Sigmoid colon (tissue), 7 donors: Measurements from ENCODE around the gene KRT82. TPM values are rescaled to one million over a fixed set of nuclear protein-coding genes. Genes with fewer than 3 reads are reported as not detected.

Source experiments
- DNase-seq: peaks from one replicate; pipeline ENCODE4 v3.0.0-alpha.2; 2019
- H3K27ac ChIP-seq, 4 donors: fragments of 200-600 bp; sonication (generic); one replicate each; pipeline ENCODE4 v1.5.1; 2016 to 2019; ENCODE audit warnings: mild to moderate bottlenecking in 1 of 4
- H3K27me3 ChIP-seq, 3 donors: fragments of 200-600 bp; sonication (generic); one replicate each; pipeline ENCODE4 v1.5.1; 2019; ENCODE audit warnings: mild to moderate bottlenecking in 1 of 3
- H3K36me3 ChIP-seq, 4 donors: fragments of 200-600 bp; sonication (generic); one replicate each; pipeline ENCODE4 v1.5.1; 2016 to 2019
- H3K4me1 ChIP-seq, 4 donors: fragments of 200-600 bp; sonication (generic); one replicate each; pipeline ENCODE4 v1.5.1; 2017 to 2019
- H3K4me3 ChIP-seq, 4 donors: fragments of 200-600 bp; sonication (generic); one replicate each; pipeline ENCODE4 v1.5.1; 2017 to 2019; ENCODE audit warnings: mild to moderate bottlenecking in 2 of 4, moderate library complexity in 1 of 4
- H3K9me3 ChIP-seq, 4 donors: fragments of 200-600 bp in 3 of 4; sonication (generic) in 3 of 4; one replicate each; pipeline versions ENCODE4 v1.5.1 to v1.6.1; 2013 to 2019
- EP300 ChIP-seq, 4 donors: sonication (generic); formaldehyde crosslinking; IDR thresholded peaks; one replicate each; pipeline ENCODE4 v1.6.1; 2017; ENCODE audit warnings: antibody characterized with exemption in 4 of 4
- POLR2A ChIP-seq, 2 donors: fragments of 450-650 bp; IDR thresholded peaks; one replicate each; pipeline ENCODE4 v1.6.1; 2016; ENCODE audit warnings: antibody characterized with exemption in 2 of 2, mild to moderate bottlenecking in 2 of 2, moderate library complexity in 2 of 2
- POLR2AphosphoS5 ChIP-seq, 4 donors: sonication (generic); formaldehyde crosslinking; IDR thresholded peaks; one replicate each; pipeline ENCODE4 v1.6.1; 2017; ENCODE audit warnings: antibody characterized with exemption in 4 of 4
- WGBS, 2 donors: extraction: QIAGEN DNeasy Blood & Tissue Kit; methylation state at CpG; one replicate each; pipeline ENCODE4 v1.1.7; 2013; 5-methylcytosine and 5-hydroxymethylcytosine counted together
- intact Hi-C: fragments of 100-400 bp; cut with DNase I; formaldehyde crosslinking; loops from one replicate; pipeline ENCODE4 v1.15.1; 2023
- polyA plus RNA-seq, 3 donors: library from polyadenylated mRNA; stranded (reverse); fragments of 200-250 nt; gene quantifications; one replicate each; pipeline ENCODE4 v1.2.3, GENCODE V29; 2013
- total RNA-seq, 4 donors: library from RNA; depleted of rRNA; stranded (reverse); fragments of >200 nt; gene quantifications; one replicate each; pipeline ENCODE4 v1.1.0, GENCODE V29; 2016
- TF ChIP-seq, protein P1 (sequence below), 4 experiments: fragments of 450-650 bp in 3 of 4; fragments of 200-600 bp in 1 of 4; IDR thresholded peaks; one replicate each; pipeline ENCODE4 v1.5.1; 2016 to 2019; ENCODE audit warnings: antibody characterized with exemption in 4 of 4, mild to moderate bottlenecking in 3 of 4, moderate library complexity in 2 of 4
- donor health status: healthy with polysubstance abuse.
- donor health status: Bipolar disorder and iron deficiency.
- donor health status: healthy.

The KRT82 gene
- total and polyA plus RNA-seq, 7 donors = 0.03 TPM; not detected in 6

DNA sequence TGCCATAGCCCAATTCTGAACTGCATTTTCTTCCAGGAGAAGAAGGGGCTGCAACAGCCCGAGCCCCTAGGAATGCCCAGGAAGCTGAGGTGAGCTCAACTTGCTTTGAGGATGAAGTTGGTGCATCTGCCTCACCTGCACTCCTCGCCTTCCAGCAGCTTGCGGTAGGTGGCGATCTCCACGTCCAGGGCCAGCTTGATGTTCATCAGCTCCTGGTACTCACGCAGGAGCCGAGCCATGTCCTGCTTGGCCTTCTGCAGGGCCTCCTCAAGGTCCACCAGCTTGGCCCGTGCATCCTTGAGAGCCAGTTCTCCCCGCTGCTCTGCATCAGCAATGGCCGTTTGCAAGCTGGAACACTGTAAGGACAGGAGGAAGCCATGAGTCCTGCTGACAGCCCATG, 22.0 kb upstream of the KRT82 start:
- DNase-seq = no peak
- WGBS, 2 donors = 82 to 84% methylated on average over 10 of the region's 10 CpGs

DNA sequence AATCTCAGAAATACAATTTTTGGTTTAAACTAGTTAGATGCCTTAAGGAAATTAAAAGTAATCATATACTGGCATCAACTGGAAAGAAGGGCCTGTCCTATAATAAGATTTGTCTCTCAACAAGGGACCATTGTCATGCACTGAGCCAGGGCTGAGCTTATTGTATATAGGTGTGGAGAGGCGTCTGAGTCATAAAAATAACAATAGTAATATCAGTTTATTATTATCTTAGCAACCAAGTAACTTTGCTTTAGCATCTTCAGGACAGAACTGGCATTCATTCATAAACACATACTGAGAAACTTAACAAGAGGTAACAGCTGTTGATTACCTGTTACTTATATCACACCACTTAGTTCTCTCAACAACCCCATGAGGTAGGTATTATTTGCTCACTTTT, 20.9 kb upstream of the KRT82 start:
- Histone ChIP-seq H3K9me3 (no peaks in the 10 kb centered on the region), H3K36me3 (no peaks in the 10 kb centered on the region), H3K4me3 (no peak overlapping the region), H3K27ac (no peak overlapping the region), H3K4me1 (peaks cover 0 to 57% (median 31%) of the 10 kb centered on the region in 4 donors), H3K27me3 (no peaks in the 10 kb centered on the region)
- 17 to 62% methylated on average over 1 of the region's 1 CpG for WGBS, 2 donors
- DNase-seq = no peak
- intact Hi-C loops = no loop called here
- TF ChIP-seq, protein P1, sequence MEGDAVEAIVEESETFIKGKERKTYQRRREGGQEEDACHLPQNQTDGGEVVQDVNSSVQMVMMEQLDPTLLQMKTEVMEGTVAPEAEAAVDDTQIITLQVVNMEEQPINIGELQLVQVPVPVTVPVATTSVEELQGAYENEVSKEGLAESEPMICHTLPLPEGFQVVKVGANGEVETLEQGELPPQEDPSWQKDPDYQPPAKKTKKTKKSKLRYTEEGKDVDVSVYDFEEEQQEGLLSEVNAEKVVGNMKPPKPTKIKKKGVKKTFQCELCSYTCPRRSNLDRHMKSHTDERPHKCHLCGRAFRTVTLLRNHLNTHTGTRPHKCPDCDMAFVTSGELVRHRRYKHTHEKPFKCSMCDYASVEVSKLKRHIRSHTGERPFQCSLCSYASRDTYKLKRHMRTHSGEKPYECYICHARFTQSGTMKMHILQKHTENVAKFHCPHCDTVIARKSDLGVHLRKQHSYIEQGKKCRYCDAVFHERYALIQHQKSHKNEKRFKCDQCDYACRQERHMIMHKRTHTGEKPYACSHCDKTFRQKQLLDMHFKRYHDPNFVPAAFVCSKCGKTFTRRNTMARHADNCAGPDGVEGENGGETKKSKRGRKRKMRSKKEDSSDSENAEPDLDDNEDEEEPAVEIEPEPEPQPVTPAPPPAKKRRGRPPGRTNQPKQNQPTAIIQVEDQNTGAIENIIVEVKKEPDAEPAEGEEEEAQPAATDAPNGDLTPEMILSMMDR (IDR thresholded peaks at IDR 0.05) = no peak
- TF ChIP-seq EP300 (IDR thresholded peaks at IDR 0.05) = no peak
- TF ChIP-seq POLR2A (IDR thresholded peaks at IDR 0.05) = no peak
- TF ChIP-seq POLR2AphosphoS5 (IDR thresholded peaks at IDR 0.05) = no peak

More for the DNA sequence above, 22.0 kb upstream of the KRT82 start:
- Histone ChIP-seq H3K4me3 (no peak overlapping the region), H3K36me3 (no peaks in the 10 kb centered on the region), H3K27ac (no peak overlapping the region), H3K4me1 (peaks cover 0 to 47% (median 25%) of the 10 kb centered on the region in 4 donors), H3K9me3 (no peaks in the 10 kb centered on the region), H3K27me3 (no peaks in the 10 kb centered on the region)
- TF ChIP-seq POLR2AphosphoS5 (IDR thresholded peaks at IDR 0.05) (no peak), EP300 (IDR thresholded peaks at IDR 0.05) (no peak), POLR2A (IDR thresholded peaks at IDR 0.05) (no peak)
- TF ChIP-seq, protein P1 (IDR thresholded peaks at IDR 0.05) = no peak
- intact Hi-C loops = no loop called here

GRCh38 chr12:52426034-52426433, 19.9 kb upstream of the KRT82 start:
- no peaks in the 10 kb centered on the region for H3K36me3 ChIP-seq
- TF ChIP-seq POLR2AphosphoS5 (IDR thresholded peaks at IDR 0.05) = peak in 3 of 4 donors; percentile 26 to 64 (median 62)
- no peak for TF ChIP-seq EP300 (IDR thresholded peaks at IDR 0.05)
- H3K27ac ChIP-seq = peak overlapping the region in 3 of 4 donors; percentile 43 to 83 (median 80)
- 87 to 90% methylated on average over 2 of the region's 2 CpGs for WGBS, 2 donors
- H3K4me3 ChIP-seq = no peak overlapping the region
- intact Hi-C loops = no loop called here
- H3K27me3 ChIP-seq = no peaks in the 10 kb centered on the region
- H3K4me1 ChIP-seq = peaks cover 0 to 57% (median 31%) of the 10 kb centered on the region in 4 donors
- no peaks in the 10 kb centered on the region for H3K9me3 ChIP-seq
- DNase-seq = peak; percentile 77

DNA sequence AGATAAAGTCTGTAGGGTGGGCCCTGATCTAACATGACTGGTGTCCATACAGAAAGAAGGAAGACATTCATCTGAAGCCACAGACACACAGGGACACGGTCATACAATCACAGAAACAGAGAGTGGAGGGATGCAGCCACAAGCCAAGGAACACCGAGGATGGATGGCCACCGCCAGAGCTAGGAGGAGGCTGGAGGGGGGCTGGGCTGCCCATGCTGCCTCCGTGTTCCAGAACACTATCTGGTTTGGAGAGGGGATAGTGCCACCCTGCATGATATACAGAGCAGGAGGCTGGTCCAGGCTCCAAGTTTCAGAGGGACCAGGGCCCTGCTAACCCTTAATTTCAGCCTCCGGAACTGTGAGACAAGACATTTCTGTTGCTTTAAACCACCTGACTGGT, 19.3 kb upstream of the KRT82 start:
- no peak for DNase-seq
- TF ChIP-seq EP300 (IDR thresholded peaks at IDR 0.05) (no peak), POLR2A (IDR thresholded peaks at IDR 0.05) (no peak)
- TF ChIP-seq, protein P1 (IDR thresholded peaks at IDR 0.05) = no peak
- Histone ChIP-seq H3K27ac (peak overlapping the region in 3 of 4 donors; percentile 43 to 83 (median 80)), H3K4me1 (peaks cover 0 to 57% (median 31%) of the 10 kb centered on the region in 4 donors), H3K4me3 (no peak overlapping the region), H3K27me3 (no peaks in the 10 kb centered on the region), H3K36me3 (no peaks in the 10 kb centered on the region), H3K9me3 (no peaks in the 10 kb centered on the region)
- intact Hi-C loops = no loop called here
- 90% methylated on average over 5 of the region's 5 CpGs for WGBS, 2 donors

GRCh38 chr12:52423661-52424500, 17.7 kb upstream of the KRT82 start:
- H3K27ac ChIP-seq = peak overlapping the region; percentile 55 to 83 (median 79)
- WGBS, 2 donors = 73 to 80% methylated on average over 11 of the region's 11 CpGs
- TF ChIP-seq EP300 (IDR thresholded peaks at IDR 0.05) (peak in 1 of 4 donors; percentile 30), POLR2AphosphoS5 (IDR thresholded peaks at IDR 0.05) (peak in 3 of 4 donors; percentile 61 to 73 (median 61)), POLR2A (IDR thresholded peaks at IDR 0.05) (no peak)
- TF ChIP-seq, protein P1 (IDR thresholded peaks at IDR 0.05) = no peak

More at GRCh38 chr12:52423661-52424500, 17.7 kb upstream of the KRT82 start:
- intact Hi-C loops = loop anchor here (5.0 kb wide), 1 partner anchor 88 kb away; no protein-coding TSS in a partner anchor
- no peaks in the 10 kb centered on the region for H3K27me3 ChIP-seq
- peak; percentile 69 for DNase-seq
- no peaks in the 10 kb centered on the region for H3K36me3 ChIP-seq
- H3K9me3 ChIP-seq = no peaks in the 10 kb centered on the region
- H3K4me1 ChIP-seq = peaks cover 0 to 57% (median 31%) of the 10 kb centered on the region in 4 donors
- no peak overlapping the region for H3K4me3 ChIP-seq
